PC-9 (cell line): ENCODE results near the gene ZBTB7C. TPM values are rescaled to one million over a fixed set of nuclear protein-coding genes. Genes with fewer than 3 reads are reported as not detected.
A peak's percentile ranks its signal among the peaks of the same experiment; 100 is the strongest.

Experiments used
- BruUV-seq: library from RNA; stranded (reverse); fragments of 400-500 nt; replicated peaks from 2 replicates; lab custom pipeline; 2021; lab: Mats Ljungman, UMichigan
- CTCF ChIA-PET: fragments of 300-600 bp; sonication (Branson Sonifier 250); formaldehyde crosslinking; loops from one replicate; lab custom pipeline; 2022; ENCODE audit warnings: antibody characterized with exemption; lab: Charles Lee
- POLR2A ChIA-PET: fragments of 300-600 bp; sonication (Branson Sonifier 250); formaldehyde crosslinking; loops from one replicate; lab custom pipeline; 2022; ENCODE audit warnings: antibody characterized with exemption; ENCODE audit not compliant: unreplicated experiment; lab: Charles Lee
- DNase-seq, 2 experiments: peaks; one replicate each; pipeline versions ENCODE4 v3.0.0 to v3.0.0-alpha.2; 2015 to 2022; ENCODE audit warnings: mixed read lengths in 1 of 2
- H2AFZ ChIP-seq: fragments of 200-600 bp; sonication (generic); 2 replicates; pipeline ENCODE4 v1.8.1; 2017; ENCODE audit warnings: antibody characterized with exemption
- H3F3A ChIP-seq: fragments of 200-600 bp; sonication (generic); 2 replicates; pipeline ENCODE4 v1.8.1; 2017; ENCODE audit warnings: antibody characterized with exemption, mild to moderate bottlenecking, low read depth; ENCODE audit not compliant: insufficient read depth
- H3K27ac ChIP-seq: fragments of 200-600 bp; sonication (generic); 2 replicates; pipeline ENCODE4 v1.6.1; 2016; ENCODE audit warnings: mixed run types
- H3K27me3 ChIP-seq: fragments of 200-600 bp; sonication (generic); 2 replicates; pipeline ENCODE4 v1.6.1; 2016; ENCODE audit warnings: low read depth, mixed run types; ENCODE audit not compliant: insufficient read depth
- H3K36me3 ChIP-seq: fragments of 200-600 bp; sonication (generic); 2 replicates; pipeline ENCODE4 v1.6.1; 2016; ENCODE audit warnings: low read depth, mixed run types
- H3K4me1 ChIP-seq: fragments of 200-600 bp; sonication (generic); replicated peaks from 2 replicates; pipeline ENCODE4 v1.6.1; 2016; ENCODE audit warnings: mixed run types; ENCODE audit not compliant: insufficient read depth
- H3K4me2 ChIP-seq: fragments of 200-600 bp; sonication (generic); 2 replicates; pipeline ENCODE4 v1.6.1; 2017; ENCODE audit warnings: mixed run types
- H3K4me3 ChIP-seq: fragments of 200-600 bp; sonication (generic); 2 replicates; pipeline ENCODE4 v1.6.1; 2016; ENCODE audit warnings: mixed run types
- H3K79me2 ChIP-seq: fragments of 200-600 bp; sonication (generic); 2 replicates; pipeline ENCODE4 v1.6.1; 2017; ENCODE audit warnings: low read depth, mixed run types
- H3K9me2 ChIP-seq: fragments of 200-600 bp; sonication (generic); 2 replicates; pipeline ENCODE4 v1.8.1; 2017; ENCODE audit warnings: mild to moderate bottlenecking; ENCODE audit not compliant: insufficient read depth
- H3K9me3 ChIP-seq: fragments of 200-600 bp; sonication (generic); 2 replicates; pipeline ENCODE4 v1.8.1; 2016; ENCODE audit warnings: low read depth; ENCODE audit not compliant: insufficient read depth
- H4K20me1 ChIP-seq: fragments of 200-600 bp; sonication (generic); 2 replicates; pipeline ENCODE4 v1.8.1; 2017; ENCODE audit not compliant: insufficient read depth
- EZH2 ChIP-seq: fragments of 200-600 bp; sonication (generic); IDR thresholded peaks from 2 replicates; pipeline ENCODE4 v1.8.0; 2017; ENCODE audit warnings: antibody characterized with exemption, low read depth
- intact Hi-C: fragments of 100-400 bp; cut with micrococcal nuclease; formaldehyde crosslinking; loops from one replicate; pipeline ENCODE4 v1.10.0; 2022; ENCODE audit not compliant: unreplicated experiment
- total RNA-seq: library from RNA; stranded (reverse); gene quantifications from 2 replicates; pipeline ENCODE4 v1.2.3, GENCODE V29; 2021
- TF ChIP-seq, protein P1 (sequence below): fragments of 200-600 bp; sonication (generic); conservative IDR thresholded peaks from 2 replicates; pipeline ENCODE4 v1.6.1; 2017; ENCODE audit warnings: mixed run types, antibody characterized with exemption, mild to moderate bottlenecking, moderate library complexity

ZBTB7C gene
- total RNA-seq, 1 experiment from 2014 or later = not detected

GRCh38 chr18:48002933-48003365 lies 406.2 kb downstream of the ZBTB7C start:
- H4K20me1 ChIP-seq = no peaks in the 10 kb centered on the region
- peaks cover 32% of the 10 kb centered on the region for H3K4me1 ChIP-seq
- DNase-seq = peak; percentile 85 to 95
- H3K4me2 ChIP-seq = peak overlapping the region; percentile 41
- intact Hi-C loops = loop anchor here (2.0 to 5.0 kb wide), 2 partner anchors 72 to 121 kb away; partner anchors contain the start of gene SMAD2
- H3K36me3 ChIP-seq = no peaks in the 10 kb centered on the region
- H3K27ac ChIP-seq = peak overlapping the region; percentile 77
- H3F3A ChIP-seq = peaks cover 21% of the 10 kb centered on the region
- H3K9me3 ChIP-seq = peaks cover 1% of the 10 kb centered on the region
- BruUV-seq = no TSS peak
- ChIA-PET CTCF (no interaction called here), POLR2A (no interaction called here)
- H2AFZ ChIP-seq = no peak overlapping the region
- no peak for TF ChIP-seq EZH2
- TF ChIP-seq, protein P1, sequence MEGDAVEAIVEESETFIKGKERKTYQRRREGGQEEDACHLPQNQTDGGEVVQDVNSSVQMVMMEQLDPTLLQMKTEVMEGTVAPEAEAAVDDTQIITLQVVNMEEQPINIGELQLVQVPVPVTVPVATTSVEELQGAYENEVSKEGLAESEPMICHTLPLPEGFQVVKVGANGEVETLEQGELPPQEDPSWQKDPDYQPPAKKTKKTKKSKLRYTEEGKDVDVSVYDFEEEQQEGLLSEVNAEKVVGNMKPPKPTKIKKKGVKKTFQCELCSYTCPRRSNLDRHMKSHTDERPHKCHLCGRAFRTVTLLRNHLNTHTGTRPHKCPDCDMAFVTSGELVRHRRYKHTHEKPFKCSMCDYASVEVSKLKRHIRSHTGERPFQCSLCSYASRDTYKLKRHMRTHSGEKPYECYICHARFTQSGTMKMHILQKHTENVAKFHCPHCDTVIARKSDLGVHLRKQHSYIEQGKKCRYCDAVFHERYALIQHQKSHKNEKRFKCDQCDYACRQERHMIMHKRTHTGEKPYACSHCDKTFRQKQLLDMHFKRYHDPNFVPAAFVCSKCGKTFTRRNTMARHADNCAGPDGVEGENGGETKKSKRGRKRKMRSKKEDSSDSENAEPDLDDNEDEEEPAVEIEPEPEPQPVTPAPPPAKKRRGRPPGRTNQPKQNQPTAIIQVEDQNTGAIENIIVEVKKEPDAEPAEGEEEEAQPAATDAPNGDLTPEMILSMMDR = no peak
- no peaks in the 10 kb centered on the region for H3K27me3 ChIP-seq
- H3K9me2 ChIP-seq = no peaks in the 10 kb centered on the region
- no peaks in the 10 kb centered on the region for H3K79me2 ChIP-seq
- H3K4me3 ChIP-seq = no peak overlapping the region

- no peak for DNase-seq
- intact Hi-C loops = loop anchor here (5.0 kb wide), 1 partner anchor 118 kb away; no protein-coding TSS in a partner anchor
- no peaks in the 10 kb centered on the region for H3K9me2 ChIP-seq
- H3K4me3 ChIP-seq = no peak overlapping the region
- no peaks in the 10 kb centered on the region for H4K20me1 ChIP-seq
- H3F3A ChIP-seq = peaks cover 21% of the 10 kb centered on the region
- H2AFZ ChIP-seq = no peak overlapping the region
- H3K79me2 ChIP-seq = no peaks in the 10 kb centered on the region
- no TSS peak for BruUV-seq
- no peak for TF ChIP-seq EZH2
- TF ChIP-seq, protein P1 = no peak
- no peaks in the 10 kb centered on the region for H3K27me3 ChIP-seq
- H3K36me3 ChIP-seq = no peaks in the 10 kb centered on the region
- H3K4me1 ChIP-seq = peaks cover 32% of the 10 kb centered on the region
- POLR2A ChIA-PET = no interaction called here
- no peak overlapping the region for H3K27ac ChIP-seq
- H3K9me3 ChIP-seq = peaks cover 7% of the 10 kb centered on the region
- H3K4me2 ChIP-seq = no peak overlapping the region
- CTCF ChIA-PET = no interaction called here
These were observed 408.5 kb downstream of the ZBTB7C start for GRCh38 chr18:48000701-48001100.

DNA sequence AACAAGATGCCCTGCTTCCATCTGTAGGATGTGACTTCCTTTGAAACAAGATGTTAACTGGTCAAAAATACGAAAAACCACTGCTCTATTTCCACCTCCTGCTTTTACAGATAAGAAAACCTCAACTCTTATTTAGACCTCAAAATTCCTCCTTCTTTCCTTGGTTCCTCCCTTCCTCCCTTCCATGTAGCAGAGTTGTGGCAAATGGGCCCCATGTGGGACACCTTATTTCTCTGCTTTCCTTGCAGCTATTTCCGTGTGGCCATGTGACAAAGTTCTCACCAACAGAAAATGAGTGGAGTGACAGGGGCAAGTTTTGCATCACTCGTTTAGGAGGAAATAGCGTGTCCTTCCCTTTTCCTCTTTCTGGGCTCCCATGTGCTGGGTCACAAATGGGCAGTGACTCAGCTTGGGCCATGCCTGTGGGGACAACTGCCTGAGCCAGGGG lies 409.4 kb downstream of the ZBTB7C start:
- H3K4me3 ChIP-seq = no peak overlapping the region
- H3K9me3 ChIP-seq = peaks cover 7% of the 10 kb centered on the region
- H3K4me2 ChIP-seq = no peak overlapping the region
- DNase-seq = no peak
- TF ChIP-seq, protein P1 = no peak
- no peak for TF ChIP-seq EZH2
- no peaks in the 10 kb centered on the region for H3K9me2 ChIP-seq
- H3K27me3 ChIP-seq = no peaks in the 10 kb centered on the region
- peaks cover 18% of the 10 kb centered on the region for H3F3A ChIP-seq
- CTCF ChIA-PET = no interaction called here
- no peaks in the 10 kb centered on the region for H4K20me1 ChIP-seq
- no peaks in the 10 kb centered on the region for H3K79me2 ChIP-seq
- intact Hi-C loops = loop anchor here (5.0 kb wide), 1 partner anchor 118 kb away; no protein-coding TSS in a partner anchor
- no peak overlapping the region for H3K27ac ChIP-seq
- peaks cover 30% of the 10 kb centered on the region for H3K4me1 ChIP-seq
- no peak overlapping the region for H2AFZ ChIP-seq
- H3K36me3 ChIP-seq = no peaks in the 10 kb centered on the region
- POLR2A ChIA-PET = no interaction called here
- BruUV-seq = no TSS peak
